ENCODE measurements around the gene MAPK13.

The MAPK13 gene

DNA sequence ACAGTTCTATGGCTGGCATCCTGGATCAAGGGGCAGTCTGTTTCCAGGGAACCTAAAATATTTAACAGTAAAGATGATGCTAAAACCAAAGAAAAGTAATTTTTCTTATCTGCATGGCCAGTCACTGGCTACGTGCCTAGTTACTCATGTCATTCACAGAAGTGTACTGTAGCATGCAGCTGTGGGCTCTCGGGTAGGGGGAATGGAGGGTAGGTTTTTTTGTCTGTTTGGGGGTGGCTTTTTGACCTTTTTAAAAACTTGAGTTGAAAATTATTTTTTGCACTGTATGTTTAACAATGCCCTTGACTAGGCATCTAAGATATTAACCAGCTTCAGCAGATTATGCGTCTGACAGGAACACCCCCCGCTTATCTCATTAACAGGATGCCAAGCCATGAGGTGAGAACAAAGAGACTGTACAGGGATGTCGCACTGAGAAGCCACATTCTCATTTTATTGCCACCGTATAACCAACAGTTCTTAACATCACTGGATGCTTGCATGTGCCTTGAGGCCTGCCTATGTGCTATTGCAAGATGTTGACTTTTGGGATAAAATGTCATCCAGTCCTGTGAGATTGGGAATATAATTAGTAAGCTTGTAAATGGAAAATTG, 30.3 kb upstream of the MAPK13 start:
- Histone ChIP-seq H3K9me3 (replicated peaks; ENCODE audit: insufficient read depth, low read length) (no peaks in the 10 kb centered on the region), H3K4me1 (ENCODE audit: low read length) (no peaks in the 10 kb centered on the region), H3K9me2 (replicated peaks; ENCODE audit: insufficient read depth, low read length) (no peaks in the 10 kb centered on the region), H3K4me2 (ENCODE audit: low read depth, low read length) (no peak overlapping the region), H3K79me2 (ENCODE audit: low read length) (no peaks in the 10 kb centered on the region), H3K36me3 (replicated peaks; ENCODE audit: insufficient read depth, low read length) (no peaks in the 10 kb centered on the region), H3K27me3 (replicated peaks; ENCODE audit: insufficient read depth, low read length) (no peaks in the 10 kb centered on the region), H3K9ac (ENCODE audit: low read length) (no peak overlapping the region), H4K20me1 (ENCODE audit: insufficient read depth, low read length) (no peaks in the 10 kb centered on the region), H3K27ac (ENCODE audit: low read length) (no peak overlapping the region), H3F3A (ENCODE audit: insufficient read depth, low read length) (no peaks in the 10 kb centered on the region), H3K4me3 (ENCODE audit: low read length) (no peak overlapping the region), H2AFZ (ENCODE audit: low read length) (no peak overlapping the region)
- no peak for DNase-seq
- TF ChIP-seq EZH2 (optimal IDR thresholded peaks at IDR 0.05; ENCODE audit: low read depth, low read length), result no peak
- no peak for TF ChIP-seq EZH2phosphoT487 (IDR thresholded peaks at IDR 0.05; ENCODE audit: low read length)
- TF ChIP-seq, protein P1, sequence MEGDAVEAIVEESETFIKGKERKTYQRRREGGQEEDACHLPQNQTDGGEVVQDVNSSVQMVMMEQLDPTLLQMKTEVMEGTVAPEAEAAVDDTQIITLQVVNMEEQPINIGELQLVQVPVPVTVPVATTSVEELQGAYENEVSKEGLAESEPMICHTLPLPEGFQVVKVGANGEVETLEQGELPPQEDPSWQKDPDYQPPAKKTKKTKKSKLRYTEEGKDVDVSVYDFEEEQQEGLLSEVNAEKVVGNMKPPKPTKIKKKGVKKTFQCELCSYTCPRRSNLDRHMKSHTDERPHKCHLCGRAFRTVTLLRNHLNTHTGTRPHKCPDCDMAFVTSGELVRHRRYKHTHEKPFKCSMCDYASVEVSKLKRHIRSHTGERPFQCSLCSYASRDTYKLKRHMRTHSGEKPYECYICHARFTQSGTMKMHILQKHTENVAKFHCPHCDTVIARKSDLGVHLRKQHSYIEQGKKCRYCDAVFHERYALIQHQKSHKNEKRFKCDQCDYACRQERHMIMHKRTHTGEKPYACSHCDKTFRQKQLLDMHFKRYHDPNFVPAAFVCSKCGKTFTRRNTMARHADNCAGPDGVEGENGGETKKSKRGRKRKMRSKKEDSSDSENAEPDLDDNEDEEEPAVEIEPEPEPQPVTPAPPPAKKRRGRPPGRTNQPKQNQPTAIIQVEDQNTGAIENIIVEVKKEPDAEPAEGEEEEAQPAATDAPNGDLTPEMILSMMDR (IDR thresholded peaks at IDR 0.05; ENCODE audit: low read length), result no peak

DNA sequence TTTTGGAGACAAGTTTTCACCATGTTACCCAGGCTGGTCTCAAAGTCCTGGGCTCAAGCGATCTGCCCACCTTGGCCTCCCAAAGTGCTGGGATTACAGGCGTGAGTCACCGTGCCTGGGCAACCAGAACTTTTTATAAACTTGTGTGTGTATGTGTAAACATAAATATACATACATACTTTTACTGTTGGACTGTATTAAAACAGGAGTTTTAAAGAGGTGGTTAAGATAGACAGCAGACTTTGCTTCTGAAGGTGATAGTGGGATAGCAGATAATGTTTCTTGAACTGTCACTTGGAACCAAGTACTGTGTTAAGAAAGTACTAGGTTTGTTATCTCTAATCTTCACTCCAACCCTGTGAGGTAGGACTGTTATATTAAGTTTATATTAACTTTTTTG, 28.6 kb upstream of the MAPK13 start:
- no peaks in the 10 kb centered on the region for H3K4me1 ChIP-seq (ENCODE audit: low read length)
- no peaks in the 10 kb centered on the region for H3K9me3 ChIP-seq (replicated peaks; ENCODE audit: insufficient read depth, low read length)
- H3K9me2 ChIP-seq (replicated peaks; ENCODE audit: insufficient read depth, low read length), result no peaks in the 10 kb centered on the region
- H3K27ac ChIP-seq (ENCODE audit: low read length), result no peak overlapping the region
- no peaks in the 10 kb centered on the region for H3K27me3 ChIP-seq (replicated peaks; ENCODE audit: insufficient read depth, low read length)
- no peak overlapping the region for H3K9ac ChIP-seq (ENCODE audit: low read length)
- no peak overlapping the region for H3K4me3 ChIP-seq (ENCODE audit: low read length)
- H4K20me1 ChIP-seq (ENCODE audit: insufficient read depth, low read length), result no peaks in the 10 kb centered on the region
- TF ChIP-seq EZH2phosphoT487 (IDR thresholded peaks at IDR 0.05; ENCODE audit: low read length), result no peak
- TF ChIP-seq, protein P1 (IDR thresholded peaks at IDR 0.05; ENCODE audit: low read length), result no peak
- TF ChIP-seq EZH2 (optimal IDR thresholded peaks at IDR 0.05; ENCODE audit: low read depth, low read length), result no peak
- DNase-seq, result no peak
- H3K79me2 ChIP-seq (ENCODE audit: low read length), result no peaks in the 10 kb centered on the region
- no peak overlapping the region for H3K4me2 ChIP-seq (ENCODE audit: low read depth, low read length)
- no peaks in the 10 kb centered on the region for H3F3A ChIP-seq (ENCODE audit: insufficient read depth, low read length)
- H2AFZ ChIP-seq (ENCODE audit: low read length), result no peak overlapping the region
- no peaks in the 10 kb centered on the region; the same call in 1 of the 2 replicates for H3K36me3 ChIP-seq (replicated peaks; ENCODE audit: insufficient read depth, low read length)

DNA sequence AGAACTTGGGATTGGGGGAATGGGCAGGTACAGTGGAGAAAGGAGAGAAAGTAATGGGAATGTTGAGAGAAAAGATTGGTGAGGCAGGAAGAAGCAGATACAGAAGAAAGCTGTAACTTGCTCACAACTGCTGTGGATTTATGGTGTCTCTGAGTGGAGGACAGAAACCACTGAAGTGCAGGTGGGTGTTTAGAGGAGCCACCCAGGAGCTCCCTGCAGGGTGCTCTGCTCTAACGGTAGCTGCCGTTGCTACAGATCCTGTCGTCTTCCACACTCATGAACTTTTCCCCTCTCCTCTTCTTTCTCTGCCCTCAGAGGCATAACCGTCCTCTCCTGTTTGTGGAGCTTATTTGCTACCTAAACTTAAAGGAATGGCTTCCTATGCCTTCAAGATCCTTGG, 27.5 kb upstream of the MAPK13 start:
- Histone ChIP-seq H3K9me2 (replicated peaks; ENCODE audit: insufficient read depth, low read length) (no peaks in the 10 kb centered on the region), H2AFZ (ENCODE audit: low read length) (no peak overlapping the region), H4K20me1 (ENCODE audit: insufficient read depth, low read length) (no peaks in the 10 kb centered on the region), H3K27ac (ENCODE audit: low read length) (no peak overlapping the region), H3K36me3 (replicated peaks; ENCODE audit: insufficient read depth, low read length) (no peaks in the 10 kb centered on the region; the same call in 1 of the 2 replicates), H3K9me3 (replicated peaks; ENCODE audit: insufficient read depth, low read length) (no peaks in the 10 kb centered on the region), H3K9ac (ENCODE audit: low read length) (no peak overlapping the region), H3K27me3 (replicated peaks; ENCODE audit: insufficient read depth, low read length) (no peaks in the 10 kb centered on the region), H3K4me3 (ENCODE audit: low read length) (no peak overlapping the region), H3K4me2 (ENCODE audit: low read depth, low read length) (no peak overlapping the region), H3K79me2 (ENCODE audit: low read length) (no peaks in the 10 kb centered on the region), H3K4me1 (ENCODE audit: low read length) (no peaks in the 10 kb centered on the region), H3F3A (ENCODE audit: insufficient read depth, low read length) (no peaks in the 10 kb centered on the region)
- DNase-seq, result no peak
- TF ChIP-seq EZH2 (optimal IDR thresholded peaks at IDR 0.05; ENCODE audit: low read depth, low read length) (no peak), EZH2phosphoT487 (IDR thresholded peaks at IDR 0.05; ENCODE audit: low read length) (no peak)
- TF ChIP-seq, protein P1 (IDR thresholded peaks at IDR 0.05; ENCODE audit: low read length), result no peak
